HG02970 (cell line): ENCODE measurements around the gene ERN1.
"Not testable (repeated sequence)": the region's sequence is repeated elsewhere in the genome, so short reads cannot be mapped to it uniquely, and the experiment has no call there.

Experiments used
- ATAC-seq: cut with Tn5 transposase; IDR thresholded peaks from one replicate; pipeline ENCODE4 v1.9.1; 2021; ENCODE audit warnings: mild to moderate bottlenecking, moderate library complexity, moderate number of reproducible peaks; ENCODE audit not compliant: unreplicated experiment, low FRiP score

Gene ERN1

DNA sequence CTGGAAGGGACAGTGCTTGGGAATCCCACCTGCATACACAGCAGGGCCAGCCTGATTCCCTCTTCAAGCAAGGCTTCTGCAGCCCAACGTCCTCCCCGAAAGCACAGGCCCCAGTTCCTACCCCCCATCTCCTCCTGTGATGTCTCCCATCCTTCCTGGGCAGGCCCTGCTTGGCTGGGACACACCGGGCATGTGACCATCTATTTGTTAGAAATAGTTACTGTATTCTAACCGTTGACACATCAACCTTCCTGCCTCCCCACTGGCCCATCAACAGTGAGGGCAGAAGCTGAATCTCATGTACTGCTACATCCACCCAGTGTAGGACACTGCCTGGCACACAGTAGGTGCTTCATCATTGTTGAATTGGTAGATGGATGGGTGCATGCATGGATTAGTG, 121.1 kb downstream of the ERN1 start:
- ATAC-seq = no peak

DNA sequence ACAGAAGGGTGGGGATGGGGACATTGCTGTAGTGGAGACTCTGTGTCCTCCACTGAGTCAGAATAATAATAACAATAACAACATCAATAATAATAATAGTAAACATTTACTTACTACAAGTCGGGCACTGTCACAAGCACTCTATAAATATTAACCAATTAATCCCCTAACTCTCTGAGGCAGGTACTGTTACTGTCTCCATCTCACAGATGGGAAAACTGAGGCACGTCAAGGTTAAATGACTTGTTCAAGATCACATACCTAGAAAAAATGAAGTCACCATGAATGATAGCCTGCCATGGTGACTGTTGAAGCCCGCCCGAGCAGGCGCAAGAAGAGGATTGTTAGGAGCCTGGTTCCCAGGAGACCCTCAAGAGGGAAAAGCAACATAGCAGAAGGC, 121.6 kb downstream of the ERN1 start:
- no peak for ATAC-seq

DNA sequence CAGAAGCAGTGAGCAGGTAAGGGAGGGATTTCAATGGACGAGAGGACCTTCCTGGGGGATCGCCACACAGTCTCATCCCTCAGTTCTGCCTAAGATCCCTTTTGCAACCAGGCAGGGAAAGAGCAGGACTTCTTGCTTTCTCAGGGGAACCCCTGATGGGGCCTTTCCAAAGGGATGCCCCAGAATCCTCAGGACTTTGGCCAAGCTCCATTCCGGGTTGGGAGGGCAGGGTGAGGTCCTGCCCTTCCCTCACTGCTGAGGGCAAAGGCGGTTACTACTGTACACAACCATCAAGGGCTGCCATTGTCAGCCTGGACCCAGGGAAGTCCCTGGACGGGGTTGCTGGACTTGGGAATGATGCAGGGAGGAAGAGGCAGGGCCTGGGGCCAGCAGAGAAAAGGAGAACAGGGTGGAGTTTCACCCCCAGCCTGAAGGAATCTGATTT, 122.1 kb downstream of the ERN1 start:
- no peak for ATAC-seq

DNA sequence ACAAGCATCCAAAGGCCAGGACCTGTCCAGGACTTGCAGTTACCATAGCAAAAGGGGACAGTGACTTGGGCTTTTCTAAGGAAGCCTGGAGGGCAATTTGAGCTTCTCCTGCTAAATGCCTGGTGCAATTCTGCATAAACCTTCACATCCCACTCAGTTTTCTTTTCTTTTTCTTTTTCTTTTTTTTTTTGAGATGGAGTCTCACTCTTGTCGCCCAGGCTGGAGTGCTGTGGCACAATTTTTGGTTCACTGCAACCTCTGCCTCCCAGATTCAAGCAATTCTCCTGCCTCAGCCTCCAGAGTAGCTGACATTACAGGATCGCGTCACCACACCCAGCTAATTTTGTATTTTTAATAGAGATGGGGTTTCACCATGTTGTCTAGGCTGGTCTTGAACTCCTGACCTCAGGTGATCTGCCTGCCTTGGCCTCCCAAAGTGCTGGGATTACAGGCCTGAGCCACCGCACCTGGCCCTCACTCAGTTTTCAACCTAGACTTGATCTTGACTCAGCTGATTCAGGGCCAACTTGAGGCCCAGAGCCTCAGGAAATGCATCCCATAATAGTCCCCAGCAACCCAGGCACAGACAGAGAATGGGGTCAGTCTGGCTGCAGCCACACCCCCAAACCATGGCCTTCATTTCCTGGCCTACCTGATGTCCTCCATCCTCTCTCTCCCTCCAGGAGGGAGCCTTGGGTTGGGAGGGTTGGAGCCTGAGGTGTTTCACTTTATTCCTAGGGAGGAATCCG, 122.7 kb downstream of the ERN1 start:
- ATAC-seq = not testable (repeated sequence)

DNA sequence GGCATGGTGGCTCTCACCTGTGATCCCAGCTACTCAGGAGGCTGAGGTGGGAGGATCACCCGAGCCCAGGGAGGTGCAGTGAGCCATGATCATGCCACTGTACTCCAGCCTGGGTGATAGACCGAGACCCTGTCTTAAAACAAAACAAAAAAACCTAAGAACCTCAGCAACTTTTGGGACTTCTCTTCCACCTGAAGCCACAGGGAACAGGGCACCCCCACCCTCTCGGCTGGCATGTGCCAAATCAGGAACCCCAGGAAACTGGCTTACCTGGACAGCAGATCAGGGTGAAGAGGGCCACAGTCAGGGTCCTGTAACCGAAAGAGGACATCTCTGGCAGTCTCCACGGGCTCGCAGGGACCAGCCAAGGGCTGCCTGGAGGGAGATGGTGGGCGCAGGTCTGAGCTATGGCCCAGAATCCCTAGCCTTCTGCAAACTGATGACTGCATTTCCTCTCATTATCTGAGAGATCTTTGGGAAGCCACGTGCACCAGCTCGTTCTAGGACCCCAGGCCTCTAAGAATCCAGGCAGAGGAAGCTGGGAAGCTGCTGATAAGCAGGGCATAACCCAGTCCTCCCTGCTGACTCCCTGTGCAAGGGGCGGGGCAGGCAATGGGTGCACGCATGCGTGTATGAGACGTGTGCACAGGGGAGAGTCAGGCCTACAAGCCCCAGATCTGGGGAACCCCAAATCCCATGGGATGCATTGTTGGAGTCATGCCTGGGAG, 123.4 kb downstream of the ERN1 start:
- ATAC-seq = no peak

DNA sequence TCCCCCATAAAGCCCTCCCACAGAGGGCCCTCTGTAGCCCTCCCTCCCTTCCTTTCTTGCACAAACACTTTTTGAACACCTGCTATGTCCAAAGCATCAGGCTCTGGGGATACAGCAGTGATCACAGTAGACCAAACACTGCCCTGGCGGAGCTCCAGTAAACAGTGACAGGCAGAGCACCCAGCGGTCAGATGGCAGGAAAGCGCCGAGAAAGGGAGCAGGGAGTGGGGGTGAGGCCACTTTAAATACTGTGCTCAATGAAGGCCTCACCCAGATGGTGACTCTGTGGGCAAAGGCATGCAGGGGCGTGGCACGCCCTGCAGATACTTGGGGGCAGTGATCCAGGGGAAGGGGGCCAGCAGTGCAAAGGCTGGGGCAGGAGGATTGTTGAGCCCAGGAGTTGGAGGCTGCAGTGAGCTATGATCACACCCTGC, 124.2 kb downstream of the ERN1 start:
- ATAC-seq = no peak

DNA sequence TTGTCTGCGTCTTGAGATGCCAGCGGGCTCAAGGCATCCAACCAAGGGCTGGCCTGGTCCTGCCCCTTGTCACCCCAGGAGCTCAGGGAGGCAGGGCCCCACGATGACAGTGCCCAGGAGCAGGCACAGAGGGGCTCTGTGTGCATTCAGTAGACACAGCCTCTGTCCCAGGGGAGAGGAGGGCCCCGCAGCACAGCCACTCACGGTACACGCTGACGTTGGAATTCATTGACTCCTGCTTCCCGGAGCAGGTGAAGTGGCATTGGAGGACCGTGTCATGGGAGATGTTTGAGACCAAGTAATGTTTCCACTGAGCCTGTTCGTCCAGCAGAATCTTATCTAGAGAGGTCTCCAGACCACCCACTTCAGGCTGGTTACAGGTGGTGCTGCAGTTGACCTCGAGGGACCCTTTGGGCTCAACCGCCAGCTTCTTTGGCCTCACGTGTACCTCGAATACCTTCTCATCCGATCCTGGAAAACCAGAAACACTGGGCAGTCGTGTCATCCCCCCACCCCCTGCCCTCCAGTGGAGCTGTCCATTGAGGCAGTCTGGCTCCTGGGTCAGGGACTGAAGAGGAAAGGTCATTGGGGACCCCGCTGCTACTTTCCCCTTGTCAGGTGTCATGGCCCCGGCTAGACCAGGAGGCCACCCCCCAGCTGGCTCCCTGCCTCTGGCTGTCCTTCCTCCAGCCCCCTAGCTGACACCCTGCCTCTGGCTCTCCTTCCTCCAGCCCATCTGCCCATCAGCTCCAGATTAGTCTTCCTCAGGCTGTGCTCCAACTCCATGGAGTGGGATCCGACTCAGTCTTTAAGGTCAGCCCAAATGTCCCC, 124.8 kb downstream of the ERN1 start:
- ATAC-seq = no peak

DNA sequence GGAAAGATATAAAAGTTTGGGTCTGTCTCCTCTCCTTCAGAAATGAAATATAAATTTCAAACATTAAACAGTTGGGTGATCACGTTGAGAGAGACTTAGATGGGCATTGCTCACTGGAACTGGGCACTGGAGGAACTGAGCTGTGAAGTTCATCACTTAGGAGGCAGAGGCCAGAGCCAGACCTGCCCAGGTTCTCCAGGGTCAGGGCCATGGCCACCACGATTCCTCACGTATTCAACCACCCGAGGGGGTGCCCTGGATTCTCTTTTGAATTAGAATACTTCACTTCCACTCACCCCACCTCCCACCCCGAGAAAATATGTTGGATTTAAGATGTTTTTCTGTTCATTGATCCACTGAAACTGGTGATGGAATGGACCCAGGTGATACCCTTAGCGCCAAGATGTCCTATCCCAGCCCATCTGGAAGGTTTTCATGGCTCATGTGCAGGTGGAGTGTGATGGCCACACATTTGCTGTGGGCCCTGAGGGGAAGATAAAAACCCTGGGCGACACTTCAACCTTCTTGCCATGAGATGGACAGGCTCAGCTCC, 125.7 kb downstream of the ERN1 start:
- no peak for ATAC-seq

DNA sequence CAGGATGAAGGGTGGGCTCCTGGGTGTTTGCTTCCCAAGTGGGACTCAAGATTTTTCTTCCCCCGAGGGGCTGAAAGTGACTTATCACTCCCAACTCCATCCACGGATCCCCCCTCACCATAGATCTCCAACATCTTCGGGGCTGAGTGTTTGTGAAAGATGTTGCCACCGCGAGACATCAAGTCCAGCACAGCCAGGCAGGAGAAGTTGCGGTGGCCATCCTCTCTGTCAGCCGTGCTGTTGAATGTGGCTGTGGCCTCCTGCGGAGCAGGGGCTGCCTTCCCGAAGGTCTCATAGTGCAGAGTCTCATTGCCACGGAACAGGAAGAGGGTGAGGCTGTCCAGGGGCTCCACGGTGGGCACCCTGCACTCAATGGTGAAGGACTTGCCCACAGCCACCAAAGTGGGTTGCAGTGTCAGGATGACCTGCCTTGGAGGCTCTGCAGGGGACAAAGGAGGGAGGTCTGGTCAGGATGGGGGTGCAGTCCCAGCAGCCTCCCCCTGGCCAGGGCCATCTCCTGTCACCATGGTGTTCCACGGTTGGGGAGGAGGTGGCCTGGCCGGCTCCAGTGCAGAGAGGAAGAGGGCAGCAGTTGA, 126.3 kb downstream of the ERN1 start:
- no peak for ATAC-seq

DNA sequence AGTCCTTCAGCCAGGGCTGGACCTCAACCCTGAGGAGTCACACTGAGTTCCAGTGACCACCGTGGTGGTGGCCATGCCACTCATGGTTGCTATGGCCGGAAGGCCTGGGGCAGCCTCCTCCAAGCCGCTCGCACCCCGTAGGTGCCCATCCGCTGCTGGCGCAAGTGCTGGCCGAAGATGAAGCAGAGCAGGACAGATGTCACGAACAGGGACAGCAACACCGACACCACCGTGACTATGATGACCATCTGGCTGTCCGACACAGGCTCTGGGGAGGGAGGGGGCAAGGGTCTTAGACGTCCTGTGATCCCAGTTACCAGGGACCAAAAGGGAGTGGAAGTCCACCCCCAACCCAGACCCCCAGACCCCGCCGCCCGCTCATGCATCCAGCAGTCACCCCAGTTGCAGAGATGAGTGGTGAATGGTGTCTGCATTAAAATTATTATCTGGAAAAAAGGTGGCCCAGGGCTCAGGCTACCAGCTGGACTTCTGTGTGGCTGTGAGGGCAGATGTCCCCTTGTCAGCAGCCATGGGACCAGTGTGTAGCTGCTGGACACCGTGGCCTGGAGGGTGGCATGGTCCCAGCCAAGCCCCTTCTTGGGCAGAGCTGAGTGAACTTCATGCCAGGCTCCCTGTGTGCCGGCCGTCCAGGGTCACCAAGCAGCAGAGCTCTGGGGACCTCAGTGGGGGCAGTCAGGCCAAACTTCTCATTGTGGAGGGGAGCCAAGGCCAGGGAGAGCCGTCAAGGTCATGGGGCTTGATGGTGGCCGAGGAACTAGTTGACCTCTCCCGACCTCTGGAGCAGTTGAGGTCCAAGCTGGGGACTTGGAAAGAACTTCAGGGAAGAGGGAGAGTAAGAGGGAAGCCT, 127.1 kb downstream of the ERN1 start:
- ATAC-seq = no peak

DNA sequence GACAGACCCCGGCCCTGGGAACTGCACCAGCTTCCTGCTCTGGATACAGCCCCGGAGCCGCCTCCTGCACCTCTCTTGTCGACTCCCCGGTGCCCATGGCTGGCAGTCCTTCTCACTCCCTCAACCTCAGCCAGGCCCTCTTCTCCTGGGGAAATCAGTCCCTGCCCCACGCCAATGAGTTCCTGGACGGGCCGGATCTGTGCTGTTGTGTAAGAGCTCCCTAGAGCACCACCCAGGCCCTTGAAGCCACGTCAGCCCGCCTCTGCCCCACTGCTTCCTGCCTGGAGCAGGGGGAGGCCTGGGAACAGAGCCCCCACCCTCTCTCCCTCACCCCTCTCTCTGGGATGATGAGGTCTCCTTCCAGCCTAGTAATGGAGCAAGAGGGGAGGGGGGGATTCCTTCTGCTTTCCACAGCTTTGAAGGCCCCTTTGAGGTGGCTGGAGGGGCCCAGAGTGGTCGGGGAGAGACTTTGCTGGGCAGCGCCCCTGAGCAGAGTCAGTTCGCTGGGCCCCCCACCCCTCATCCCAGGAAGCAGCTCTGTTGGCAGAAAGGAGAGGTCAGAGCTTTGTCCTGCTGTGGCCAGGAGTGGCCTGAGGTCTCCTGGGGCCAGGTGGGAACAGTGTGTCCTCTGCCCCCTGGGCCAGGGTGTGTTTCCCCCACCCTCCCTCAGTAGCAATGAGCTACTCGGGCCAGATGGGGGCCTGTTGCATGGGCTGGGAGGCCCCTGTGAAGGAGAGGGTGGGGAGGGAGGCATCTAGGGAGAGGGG, 128.0 kb downstream of the ERN1 start:
- no peak for ATAC-seq

DNA sequence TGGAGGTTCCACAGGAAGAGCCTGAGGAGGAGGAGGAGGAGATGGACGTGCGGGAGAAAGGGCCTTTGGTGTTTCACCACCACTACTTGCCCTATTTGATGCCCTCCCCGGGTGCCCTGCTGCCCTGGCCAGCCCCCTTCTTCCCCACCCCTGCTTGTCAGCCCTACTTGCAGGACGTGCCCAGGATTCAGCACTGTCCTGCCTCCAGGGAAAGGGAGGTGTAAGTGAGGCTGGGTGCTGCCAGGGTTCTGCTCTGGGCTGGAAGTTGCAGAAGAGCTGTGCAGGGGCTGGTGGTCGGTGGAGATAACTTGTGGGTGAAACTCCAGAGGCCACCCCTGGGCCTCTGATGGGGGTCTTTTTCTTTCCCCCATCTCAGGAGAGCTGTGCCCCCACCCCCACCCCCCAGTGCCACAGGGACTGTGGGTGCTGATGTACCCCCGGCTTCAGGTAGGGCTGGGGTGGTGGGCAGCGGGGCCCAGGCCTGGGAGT, 128.8 kb downstream of the ERN1 start:
- no peak for ATAC-seq

DNA sequence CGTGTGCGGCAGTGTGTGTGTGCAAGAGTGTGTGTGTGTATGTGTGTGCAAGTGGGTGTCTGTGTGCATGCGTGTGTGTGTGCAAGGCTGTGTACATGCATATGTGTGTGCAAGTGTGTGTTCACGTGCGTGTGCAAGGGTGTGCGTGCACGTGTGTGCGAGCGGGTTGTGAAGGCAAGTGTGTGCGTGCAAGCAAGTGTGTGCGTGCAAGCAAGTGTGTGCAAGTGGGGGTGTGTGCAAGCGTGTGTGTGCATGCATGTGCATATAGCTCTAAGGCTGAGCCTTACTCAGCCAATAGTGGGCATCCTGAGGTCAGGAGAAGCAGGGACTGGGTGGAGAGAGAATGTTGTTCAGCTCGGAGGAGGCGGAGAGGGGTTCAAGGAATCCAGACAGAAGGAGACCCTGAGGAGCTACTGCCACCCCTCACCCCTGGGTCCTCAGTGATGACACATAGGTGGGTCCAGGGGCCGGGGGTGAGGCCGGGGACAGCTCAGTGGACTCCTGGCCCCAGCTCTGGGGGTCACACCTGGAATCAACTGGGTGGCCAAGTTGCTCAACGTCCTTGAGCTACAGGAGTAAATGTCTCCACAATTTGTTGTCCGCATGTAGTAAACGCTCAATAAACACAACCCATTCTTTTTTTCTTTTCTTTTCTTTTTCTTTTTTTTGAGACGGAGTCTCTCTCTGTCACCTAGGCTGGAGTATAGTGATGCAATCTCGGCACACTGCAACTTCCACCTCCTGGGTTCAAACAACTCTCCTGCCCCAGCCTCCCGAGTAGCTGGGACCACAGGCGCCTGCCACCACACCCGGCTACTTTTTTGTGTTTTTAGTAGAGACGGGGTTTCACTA, 130.0 kb downstream of the ERN1 start:
- ATAC-seq = no peak

DNA sequence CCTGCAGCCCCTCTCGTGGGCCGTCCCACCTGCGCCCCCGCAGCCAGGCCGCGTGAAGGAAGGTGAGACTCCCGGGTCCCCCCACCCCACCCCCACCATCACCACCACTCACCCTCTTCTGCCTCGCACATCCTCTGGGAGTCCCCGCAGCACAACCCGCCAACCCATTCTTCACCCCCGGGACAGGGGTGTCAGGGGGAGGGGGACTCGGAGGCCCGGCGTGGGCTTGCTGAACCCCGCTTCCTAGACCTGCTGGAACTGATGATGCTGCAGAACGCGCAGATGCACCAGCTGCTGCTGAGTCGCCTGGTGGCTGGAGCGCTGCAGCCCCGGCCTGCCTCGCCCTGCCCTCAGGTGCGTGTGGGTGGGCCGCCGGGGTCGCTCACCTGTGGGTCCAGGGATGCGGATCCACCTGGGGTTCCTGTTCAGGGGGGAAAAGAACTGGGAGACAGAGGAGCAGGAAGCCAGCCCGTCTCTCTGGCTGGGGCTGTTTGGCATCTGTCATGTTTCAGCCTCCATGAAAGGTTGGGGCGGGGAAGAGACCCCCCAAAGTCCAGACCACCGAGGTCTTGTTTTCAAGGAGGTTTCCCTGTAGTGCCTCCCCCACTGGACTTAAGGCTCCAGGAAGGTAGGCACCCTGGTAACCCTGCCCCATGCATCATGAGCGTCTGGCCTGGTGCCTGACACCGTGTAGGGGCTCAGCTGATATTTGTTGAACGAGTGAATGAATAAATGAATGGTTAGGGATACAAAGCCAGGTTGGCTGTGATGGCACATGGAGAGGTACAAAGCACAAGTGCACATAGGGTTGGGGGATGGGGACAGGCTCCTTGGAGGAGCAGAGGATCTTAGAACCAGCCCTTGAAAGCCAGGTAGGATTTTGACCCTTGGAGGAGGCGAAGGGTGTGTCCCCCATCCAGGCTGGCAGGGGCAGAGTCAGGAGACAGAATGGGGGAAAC, 130.9 kb downstream of the ERN1 start:
- no peak for ATAC-seq

DNA sequence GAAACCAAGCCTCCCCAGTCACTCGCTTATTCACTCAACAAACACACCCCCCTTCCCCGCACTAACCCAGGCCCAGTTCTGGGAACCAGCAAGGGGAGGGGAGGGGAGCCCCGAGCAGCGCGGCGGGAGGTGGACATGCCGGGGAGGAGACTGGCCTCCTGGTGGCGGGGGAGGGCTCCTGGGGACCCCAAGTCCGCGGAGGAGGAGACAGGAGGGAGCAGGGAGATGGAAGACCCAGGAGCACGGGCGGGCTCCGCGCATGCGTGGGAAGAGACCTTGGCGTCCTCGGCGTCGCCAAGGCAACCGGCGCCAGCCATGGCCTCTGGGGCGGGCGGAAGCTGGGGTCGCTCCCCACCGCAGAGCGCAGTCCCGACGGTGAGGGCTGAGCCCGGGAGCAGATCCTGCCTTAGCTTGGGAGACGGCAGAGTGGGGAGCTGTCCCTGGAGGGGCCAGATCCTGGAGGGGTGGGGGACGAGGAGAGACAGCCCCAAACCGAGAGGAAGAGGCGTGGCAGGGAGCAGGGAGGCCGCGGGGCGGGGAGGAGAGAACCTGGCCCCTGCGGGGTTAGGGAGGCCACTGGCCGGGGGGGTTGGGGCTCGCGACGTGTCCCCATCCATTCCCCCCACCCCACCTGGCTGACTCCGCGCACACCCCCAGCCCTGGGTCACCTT, 131.8 kb downstream of the ERN1 start, which contains the start of gene PRR29:
Gene PRR29 (plus strand): TSS at position 302 of the 671 bp plus-strand sequence. CDS start 14 bp downstream, at position 316.
- ATAC-seq = no peak
